A549 treated with CORT108297 at 1 μM for 4 hours (cell line): Measurements from ENCODE around the gene C11orf87. TPM values are rescaled to one million over a fixed set of nuclear protein-coding genes. Genes with fewer than 3 reads are reported as not detected.

Experiments used
- total RNA-seq: library from RNA; stranded (reverse); fragments of 200-300 nt; extraction: Qiagen RNA extraction; gene quantifications from 5 replicates; pipeline ENCODE4 v1.2.3, GENCODE V29; 2022

C11orf87 gene
- total RNA-seq = 0.01 to 0.02 TPM (median 0.02 TPM) in 4 of 5 replicates, not detected in the other

GRCh38 chr11:109421981-109422869, at the start of gene C11orf87:
Gene C11orf87, plus strand, starts transcription at chr11:109422190. Its CDS starts 1,444 bp downstream, at chr11:109423634.

